22Rv1 (cell line): ENCODE measurements around the gene DNM1.

Experiments used
- CTCF ChIP-seq: fragments of 450-650 bp; IDR thresholded peaks from 2 replicates; pipeline ENCODE4 v1.5.1; 2017; ENCODE audit warnings: mild to moderate bottlenecking
- ZFX ChIP-seq: fragments of 450-650 bp; IDR thresholded peaks from 2 replicates; pipeline ENCODE4 v1.6.1; 2017; ENCODE audit warnings: antibody characterized with exemption, borderline replicate concordance

- TF ChIP-seq CTCF (no peak), ZFX (no peak)
Measured at GRCh38 chr9:128159784-128160602, 43.2 kb upstream of the DNM1 start, which contains the start of gene BBLN.
